HUDEP-2 (cell line): ENCODE results near the gene QTRT2.

Source experiments
- DNase-seq, 76 experiments: peaks; one replicate each; lab custom pipeline; 2025; ENCODE audit not compliant: unreplicated experiment in 76 of 76; lab: John Stamatoyannopoulos, UW

QTRT2 gene

GRCh38 chr3:114076711-114077110 is 20.2 kb downstream of the QTRT2 start:
- DNase-seq: no peak

GRCh38 chr3:114078126-114078525 is 21.6 kb downstream of the QTRT2 start:
- no peak for DNase-seq

DNA sequence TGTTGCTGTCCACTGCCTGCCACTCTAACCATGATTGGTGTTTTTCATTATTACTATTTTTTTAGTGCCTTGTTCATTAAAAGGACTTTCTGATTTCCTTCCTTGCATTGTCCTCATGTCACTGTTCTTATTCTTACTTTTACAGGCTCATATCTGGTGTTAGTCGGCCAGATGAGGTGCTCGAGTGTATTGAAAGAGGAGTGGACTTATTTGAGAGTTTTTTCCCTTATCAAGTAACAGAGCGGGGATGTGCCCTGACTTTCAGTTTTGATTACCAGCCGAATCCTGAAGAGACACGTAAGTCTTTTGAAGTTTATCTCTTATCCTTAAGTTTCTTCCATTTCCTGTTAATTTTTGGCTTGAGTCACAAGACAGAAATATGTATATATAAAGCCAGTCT is 23.2 kb downstream of the QTRT2 start:
- no peak for DNase-seq

- DNase-seq: no peak
These were observed 23.7 kb downstream of the QTRT2 start for GRCh38 chr3:114080201-114080600.

GRCh38 chr3:114081037-114081436 is 24.5 kb downstream of the QTRT2 start:
- DNase-seq: no peak

- no peak for DNase-seq
These were observed 26.6 kb downstream of the QTRT2 start for GRCh38 chr3:114083112-114083511.

DNA sequence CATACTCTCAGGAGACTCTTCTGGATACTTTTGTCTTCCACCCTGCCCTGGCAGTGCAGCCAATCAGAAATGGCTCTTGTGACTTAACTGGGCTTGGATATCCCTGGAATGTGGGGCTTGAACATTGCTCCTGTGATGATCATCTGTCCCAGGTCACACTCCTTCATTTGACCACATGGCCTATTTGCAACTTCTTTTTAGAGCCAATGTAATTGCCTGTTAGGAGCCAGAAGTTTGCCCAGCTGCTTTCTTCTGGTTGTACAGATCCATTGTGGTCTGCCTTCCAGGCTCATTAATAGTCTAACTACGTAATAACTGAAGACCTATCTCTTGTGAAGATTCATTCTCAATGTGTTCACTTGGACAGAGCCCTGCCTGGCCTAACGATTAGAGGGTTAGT is 29.8 kb downstream of the QTRT2 start:
- no peak for DNase-seq

GRCh38 chr3:114089675-114090074 is 33.1 kb downstream of the QTRT2 start:
- DNase-seq: no peak

GRCh38 chr3:114092151-114093015 is 35.8 kb downstream of the QTRT2 start:
- DNase-seq: no peak

GRCh38 chr3:114093016-114093380 is 36.5 kb downstream of the QTRT2 start:
- no peak for DNase-seq

GRCh38 chr3:114093596-114093995 is 37.1 kb downstream of the QTRT2 start:
- peak in 1 of 76 experiments; percentile 15 for DNase-seq

- DNase-seq: no peak
These were observed 39.3 kb downstream of the QTRT2 start for GRCh38 chr3:114095796-114096195.

DNA sequence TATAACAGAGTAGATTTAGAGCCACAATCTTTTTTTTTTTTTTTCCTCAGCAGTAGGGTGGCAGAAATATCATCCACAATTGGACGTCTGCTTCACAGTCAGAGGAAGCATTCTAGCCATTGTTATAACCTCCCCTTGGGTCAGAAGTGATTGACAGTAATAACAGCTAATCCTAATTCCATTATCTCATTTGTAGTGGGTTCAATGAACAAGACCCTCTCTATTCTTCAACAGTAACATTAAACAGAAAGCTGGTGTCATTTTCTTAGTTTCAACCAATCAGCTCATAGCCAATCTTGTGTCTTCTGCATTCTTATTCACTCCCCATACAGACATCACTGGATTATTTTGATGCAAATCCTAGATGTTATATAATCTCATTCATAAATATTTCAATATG is 44.6 kb downstream of the QTRT2 start:
- DNase-seq: no peak

DNA sequence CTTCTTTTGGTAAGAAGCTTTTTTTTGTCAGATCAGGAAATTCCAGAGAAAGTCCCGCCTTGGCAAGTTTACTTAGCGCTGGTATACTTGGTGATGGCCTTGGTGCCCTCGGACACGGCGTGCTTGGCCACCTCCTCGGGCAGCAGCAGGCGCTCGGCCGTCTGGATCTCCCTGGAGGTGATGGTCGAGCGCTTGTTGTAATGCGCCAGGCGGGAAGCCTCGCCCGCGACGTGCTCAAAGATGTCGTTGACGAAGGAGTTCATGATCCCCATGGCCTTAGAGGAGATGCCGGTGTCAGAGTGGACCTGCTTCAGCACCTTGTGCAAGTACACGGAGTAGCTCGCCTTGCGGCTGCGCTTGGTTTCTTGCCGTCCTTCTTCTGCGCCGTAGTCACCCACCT is 46.6 kb downstream of the QTRT2 start:
- no peak for DNase-seq

DNA sequence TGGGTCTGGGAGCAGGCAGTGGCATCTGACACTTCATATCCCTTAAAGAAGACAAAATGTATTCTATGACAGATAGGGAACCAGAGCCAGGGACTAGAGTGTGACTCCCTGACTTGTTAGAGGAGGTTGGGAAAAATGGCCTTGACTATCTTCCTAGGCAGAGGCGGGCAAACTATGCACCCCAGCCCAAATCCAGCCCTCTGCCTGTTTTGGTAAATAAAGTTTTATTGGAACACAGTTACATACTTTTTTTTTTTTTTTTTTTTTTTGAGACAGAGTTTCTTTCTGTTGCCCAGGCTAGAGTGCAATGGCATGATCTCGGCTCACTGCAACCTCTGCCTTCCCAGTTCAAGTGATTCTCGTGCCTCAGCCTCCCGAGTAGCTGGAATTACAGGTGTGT is 47.3 kb downstream of the QTRT2 start:
- DNase-seq: no peak

DNA sequence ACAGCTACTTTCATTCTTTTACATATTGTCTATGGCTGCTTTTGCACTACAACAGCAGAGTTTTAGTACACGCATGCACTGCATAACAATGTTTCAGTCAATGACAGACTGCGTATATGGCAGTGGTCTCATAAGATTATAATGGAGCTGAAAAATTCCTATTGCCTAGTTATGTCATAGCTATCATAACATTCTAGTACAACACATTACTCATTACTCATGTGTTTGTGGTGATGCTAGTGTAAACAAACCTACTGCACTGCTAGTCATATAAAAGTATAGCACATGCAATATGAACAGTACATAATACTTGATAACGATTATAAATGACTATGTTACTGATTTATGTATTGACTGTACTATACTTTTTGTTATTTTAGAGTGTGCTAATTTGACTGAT is 47.9 kb downstream of the QTRT2 start:
- DNase-seq: no peak

- DNase-seq: no peak
These were observed 51.6 kb downstream of the QTRT2 start for GRCh38 chr3:114108137-114108536.

- no peak for DNase-seq
These were observed 53.9 kb downstream of the QTRT2 start for GRCh38 chr3:114110439-114110838.

GRCh38 chr3:114111060-114111770 is 54.7 kb downstream of the QTRT2 start:
- DNase-seq: no peak

GRCh38 chr3:114112696-114113095 is 56.2 kb downstream of the QTRT2 start:
- DNase-seq: no peak

- DNase-seq: no peak
These were observed 58.2 kb downstream of the QTRT2 start for GRCh38 chr3:114114719-114115118.

GRCh38 chr3:114115143-114115542 is 58.6 kb downstream of the QTRT2 start:
- DNase-seq: no peak
